ENCODE measurements around the gene JDP2.

The JDP2 gene

GRCh38 chr14:75411214-75411540, 16.6 kb upstream of the JDP2 start:
- DNase-seq = no peak

- no peak for DNase-seq
Observed at GRCh38 chr14:75413013-75413412, 14.8 kb upstream of the JDP2 start.

- DNase-seq = no peak
Observed at GRCh38 chr14:75417674-75418073, 10.1 kb upstream of the JDP2 start.

- no peak for DNase-seq
Observed at GRCh38 chr14:75418850-75419768, 8.7 kb upstream of the JDP2 start.

GRCh38 chr14:75422169-75422568, 5.7 kb upstream of the JDP2 start:
- DNase-seq = no peak

- no peak for DNase-seq
Observed at GRCh38 chr14:75424496-75424895, 3.3 kb upstream of the JDP2 start.

GRCh38 chr14:75425446-75425845, 2.4 kb upstream of the JDP2 start:
- DNase-seq = no peak

- DNase-seq = no peak
Observed at GRCh38 chr14:75426332-75427125, 1.3 kb upstream of the JDP2 start.

GRCh38 chr14:75427126-75427481, 718 bp upstream of the JDP2 start:
- DNase-seq = no peak

- no peak for DNase-seq
Observed at GRCh38 chr14:75428230-75429104, 645 bp downstream of the JDP2 start.

- no peak for DNase-seq
Observed at GRCh38 chr14:75429562-75429961, 1.7 kb downstream of the JDP2 start.

- no peak for DNase-seq
Observed at GRCh38 chr14:75430116-75430515, 2.3 kb downstream of the JDP2 start.

- DNase-seq = no peak
Observed at GRCh38 chr14:75430526-75430925, 2.7 kb downstream of the JDP2 start.

GRCh38 chr14:75430976-75431375, 3.2 kb downstream of the JDP2 start:
- DNase-seq = no peak

GRCh38 chr14:75431827-75432226, 4.0 kb downstream of the JDP2 start:
- DNase-seq = no peak

GRCh38 chr14:75432411-75432810, 4.6 kb downstream of the JDP2 start:
- no peak for DNase-seq

GRCh38 chr14:75433631-75434071, 5.8 kb downstream of the JDP2 start:
- no peak for DNase-seq

GRCh38 chr14:75434138-75434889, 6.5 kb downstream of the JDP2 start:
- DNase-seq = no peak

- no peak for DNase-seq
Observed at GRCh38 chr14:75434890-75435248, 7.0 kb downstream of the JDP2 start.

- no peak for DNase-seq
Observed at GRCh38 chr14:75435473-75435872, 7.7 kb downstream of the JDP2 start.

- no peak for DNase-seq
Observed at GRCh38 chr14:75437201-75438143, 9.7 kb downstream of the JDP2 start.

All from cortex of kidney (tissue), 1 donor.